HG03175 (cell line): ENCODE data around the gene PKD1L1.

Experiments used
- ATAC-seq: cut with Tn5 transposase; IDR thresholded peaks from one replicate; pipeline ENCODE4 v1.9.1; 2021; ENCODE audit warnings: mild to moderate bottlenecking, moderate library complexity; ENCODE audit not compliant: unreplicated experiment

PKD1L1 gene

DNA sequence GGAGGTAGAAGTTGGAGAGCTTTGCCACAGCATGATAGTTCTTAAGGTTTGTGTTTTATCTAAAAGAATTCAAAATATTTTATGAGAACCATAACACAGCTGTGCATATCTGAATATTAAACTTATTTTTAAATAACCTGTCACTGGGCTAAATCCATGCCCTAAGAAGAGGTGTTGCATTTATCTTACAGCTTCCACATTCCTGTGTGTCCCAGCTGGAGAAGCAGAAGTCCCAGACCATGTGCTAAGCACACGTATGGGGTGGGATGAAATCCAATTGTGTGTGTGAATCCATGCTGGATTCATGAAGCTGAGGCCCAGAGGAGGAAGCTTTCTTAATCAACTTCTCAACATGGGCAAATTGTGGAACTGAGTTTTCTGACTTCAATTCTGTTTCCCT is 121.5 kb downstream of the PKD1L1 start:
- ATAC-seq, result no peak

DNA sequence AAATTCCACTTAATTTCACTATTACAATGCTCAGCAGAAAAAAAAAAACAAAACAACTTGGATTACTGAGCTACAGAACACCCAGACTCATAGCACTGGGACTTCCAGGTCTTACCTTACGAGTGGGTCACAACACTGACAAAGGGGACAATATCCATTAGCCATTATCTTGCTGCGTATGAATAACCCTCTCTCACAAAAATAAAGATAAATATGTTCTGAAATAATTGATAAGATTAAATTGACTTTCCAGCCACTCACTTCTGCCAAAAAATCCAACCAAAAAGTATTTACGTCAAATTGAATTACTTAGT is 128.7 kb downstream of the PKD1L1 start:
- ATAC-seq, result no peak

DNA sequence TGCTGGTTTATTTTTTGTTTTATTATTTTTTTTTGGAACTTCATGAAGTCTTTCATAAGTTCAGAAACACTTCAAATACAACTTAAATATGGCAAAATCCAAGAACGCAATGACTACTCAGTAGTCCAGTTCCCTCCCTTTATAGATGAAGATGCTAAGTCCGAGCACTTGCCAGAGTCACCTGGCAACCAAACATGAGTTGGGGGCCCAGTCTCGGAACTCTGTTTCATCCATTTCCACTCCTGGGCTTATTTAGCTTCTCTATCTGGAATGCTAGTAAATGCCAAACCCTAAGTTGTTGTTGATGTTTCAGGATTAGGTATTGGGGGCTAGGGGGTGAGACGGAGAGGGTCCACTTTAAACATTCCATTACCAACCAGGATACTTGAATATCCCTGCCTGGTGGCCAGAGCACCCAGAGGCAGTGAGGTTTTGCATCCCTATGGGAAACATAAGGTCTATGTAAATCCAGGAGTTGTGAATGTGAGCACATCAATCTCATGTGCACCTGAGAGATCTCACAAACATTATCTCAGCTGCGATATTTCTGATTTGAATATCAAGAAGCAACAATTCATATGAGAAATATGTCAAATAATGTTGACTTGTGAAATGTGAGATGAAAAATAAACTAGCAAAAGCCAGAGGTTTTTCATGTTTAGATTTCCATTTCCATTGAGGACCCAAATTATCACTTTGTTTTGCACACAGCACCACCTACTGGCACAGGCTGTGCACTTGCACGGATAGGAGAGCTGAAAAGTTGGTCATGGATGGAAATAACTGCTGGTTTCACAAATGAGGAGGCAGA is 129.3 kb downstream of the PKD1L1 start:
- ATAC-seq, result no peak

DNA sequence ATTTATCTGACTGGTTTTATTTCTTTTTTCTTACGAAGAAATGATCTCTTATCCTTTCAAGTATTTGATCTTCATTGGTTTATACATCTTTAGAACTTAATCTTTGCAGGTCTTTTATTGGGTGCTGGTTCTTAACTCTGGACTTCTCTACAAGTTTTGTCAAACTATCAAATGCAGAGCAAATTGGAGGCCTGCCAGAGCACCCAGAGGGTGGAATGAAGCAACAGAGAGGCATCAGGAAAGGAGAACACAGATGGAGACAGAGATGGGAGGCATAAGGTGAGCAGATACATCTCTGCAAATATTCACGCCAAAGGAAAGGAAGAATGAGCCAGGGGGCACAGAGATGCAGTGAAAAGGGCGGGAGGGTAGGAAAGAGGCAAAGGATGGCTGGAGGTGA is 130.3 kb downstream of the PKD1L1 start:
- no peak for ATAC-seq

DNA sequence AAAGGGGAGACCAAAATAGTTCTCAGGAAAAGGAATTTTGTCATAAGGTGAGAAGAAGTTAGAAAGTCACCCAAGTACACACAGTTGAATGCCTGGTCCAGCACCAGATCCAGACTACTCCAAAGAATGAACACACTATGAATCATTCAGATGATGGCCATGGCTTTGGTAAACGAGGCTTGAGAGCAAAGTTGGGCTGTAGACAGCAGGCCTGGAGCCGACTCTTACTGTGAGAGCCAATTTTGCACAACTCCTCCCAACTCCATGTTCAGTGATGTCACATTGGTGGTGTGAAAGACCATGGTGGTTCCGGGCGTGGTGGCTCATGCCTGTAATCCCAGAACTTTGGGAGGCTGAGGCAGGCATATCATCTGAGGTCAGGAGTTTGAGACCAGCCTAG is 131.6 kb downstream of the PKD1L1 start:
- no peak for ATAC-seq

DNA sequence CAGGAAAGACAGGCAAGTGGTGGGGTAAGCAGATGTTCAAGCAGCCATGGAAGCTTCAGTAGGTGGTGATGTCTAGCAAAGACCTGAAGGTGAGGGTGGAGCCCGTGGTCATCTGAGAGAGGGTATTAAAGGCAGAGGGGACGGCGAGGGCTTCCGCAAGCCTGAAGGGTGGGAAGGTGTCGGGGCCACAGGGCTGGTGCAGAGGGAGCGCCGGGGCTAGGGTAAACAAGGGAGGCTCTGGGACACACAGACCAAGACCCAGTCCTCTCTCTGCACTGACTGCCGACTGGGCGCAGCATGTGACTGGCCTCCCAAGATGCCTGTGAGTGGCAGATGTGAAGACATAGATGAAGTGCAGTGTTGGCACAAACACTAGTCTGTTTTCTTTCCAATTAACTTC is 132.4 kb downstream of the PKD1L1 start:
- ATAC-seq, result no peak

DNA sequence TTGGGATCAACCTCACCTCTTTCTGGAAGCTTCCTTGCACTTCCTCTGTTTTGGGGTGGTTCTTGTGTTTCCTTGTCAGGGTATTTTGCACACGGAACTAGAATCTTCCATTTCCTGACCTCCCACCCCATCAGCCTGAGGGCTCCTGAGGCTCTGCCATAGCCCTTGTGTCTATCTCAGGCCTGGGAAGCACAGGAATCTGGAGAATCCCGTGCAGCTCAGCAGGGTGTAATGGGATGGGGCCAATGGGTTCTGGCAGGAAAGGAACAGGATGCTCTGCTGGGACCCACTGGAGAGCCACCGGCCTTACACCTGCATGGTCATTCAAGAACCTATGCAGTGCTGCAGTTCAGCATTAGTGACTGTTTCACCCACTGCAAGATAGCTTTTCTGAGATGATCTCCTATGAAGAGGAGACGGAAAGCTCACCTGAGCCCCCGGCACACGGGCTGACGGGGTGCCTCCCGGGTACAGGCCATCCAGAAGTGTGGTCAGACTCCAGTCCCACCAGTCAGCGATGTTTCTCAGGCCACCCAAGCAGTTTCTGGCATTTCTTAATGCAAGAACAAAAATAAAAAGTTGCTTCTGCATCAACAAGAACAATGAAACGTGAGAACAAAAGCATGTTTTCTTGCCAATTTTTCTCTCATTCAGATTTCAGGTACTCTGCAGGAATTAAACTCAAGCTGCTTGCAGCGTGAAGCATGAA is 133.2 kb downstream of the PKD1L1 start:
- no peak for ATAC-seq

DNA sequence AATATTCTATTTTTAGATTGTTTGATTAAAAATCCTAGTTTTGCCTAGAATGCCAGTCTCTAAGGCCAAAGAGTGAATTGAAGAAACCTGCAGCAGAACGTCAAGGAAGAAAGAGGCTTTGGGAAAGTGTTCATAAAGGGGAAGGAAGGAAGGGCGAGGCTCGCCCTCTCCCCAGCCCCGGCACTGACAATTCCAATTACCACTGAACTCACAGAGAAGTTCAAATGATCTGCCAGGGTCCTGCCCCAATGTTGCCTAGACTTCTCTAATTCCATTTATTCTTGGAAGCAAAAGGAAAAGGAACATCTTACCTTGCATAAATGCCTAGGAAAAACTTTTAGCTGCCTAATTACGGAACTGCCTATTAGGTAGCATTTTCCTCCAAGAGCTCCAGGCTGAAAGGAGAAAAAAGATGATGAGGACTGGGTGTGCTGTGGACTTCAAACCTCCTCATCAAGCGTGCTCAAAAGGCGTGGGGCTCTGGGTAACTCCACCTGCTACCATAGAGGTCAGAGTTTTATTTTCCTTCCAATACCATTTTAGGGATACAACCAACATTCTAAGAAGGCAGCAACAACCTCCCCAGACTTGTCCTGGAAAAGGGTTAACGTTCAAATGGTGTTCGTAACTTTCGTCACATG is 134.5 kb downstream of the PKD1L1 start:
- ATAC-seq, result no peak

DNA sequence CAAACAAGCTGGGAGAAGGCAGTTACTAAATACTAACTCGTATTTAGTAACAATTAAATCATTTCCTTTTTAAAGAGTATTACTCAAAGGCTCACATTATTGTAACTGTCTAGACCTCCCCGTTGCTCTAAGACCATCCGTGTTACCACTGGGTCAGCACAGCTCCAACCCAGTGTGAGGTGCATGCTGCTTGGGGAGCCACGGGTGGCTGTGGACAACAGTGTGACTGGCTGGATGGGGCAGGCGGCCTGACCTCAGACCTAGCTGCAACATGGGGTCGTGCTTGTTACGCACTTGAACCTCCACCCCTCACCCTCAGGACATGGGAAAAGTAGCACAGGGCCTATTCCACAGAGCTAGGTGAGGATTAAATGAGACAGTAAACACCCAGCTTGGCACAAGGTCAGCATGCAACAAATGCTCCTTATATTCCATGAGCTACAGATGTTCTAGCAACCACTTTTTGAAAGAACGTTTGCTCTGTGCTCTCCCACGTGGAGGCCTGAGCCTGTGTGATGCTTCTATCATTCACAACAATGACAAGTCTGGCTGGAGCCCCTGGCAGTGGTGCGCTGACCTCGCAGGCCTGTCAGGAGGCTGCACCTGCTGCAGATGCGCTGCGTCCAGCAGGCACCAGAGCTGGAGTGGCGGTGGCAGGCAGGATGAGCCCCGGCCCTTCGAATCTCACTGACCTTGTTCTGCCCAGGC is 135.7 kb downstream of the PKD1L1 start:
- ATAC-seq, result no peak

DNA sequence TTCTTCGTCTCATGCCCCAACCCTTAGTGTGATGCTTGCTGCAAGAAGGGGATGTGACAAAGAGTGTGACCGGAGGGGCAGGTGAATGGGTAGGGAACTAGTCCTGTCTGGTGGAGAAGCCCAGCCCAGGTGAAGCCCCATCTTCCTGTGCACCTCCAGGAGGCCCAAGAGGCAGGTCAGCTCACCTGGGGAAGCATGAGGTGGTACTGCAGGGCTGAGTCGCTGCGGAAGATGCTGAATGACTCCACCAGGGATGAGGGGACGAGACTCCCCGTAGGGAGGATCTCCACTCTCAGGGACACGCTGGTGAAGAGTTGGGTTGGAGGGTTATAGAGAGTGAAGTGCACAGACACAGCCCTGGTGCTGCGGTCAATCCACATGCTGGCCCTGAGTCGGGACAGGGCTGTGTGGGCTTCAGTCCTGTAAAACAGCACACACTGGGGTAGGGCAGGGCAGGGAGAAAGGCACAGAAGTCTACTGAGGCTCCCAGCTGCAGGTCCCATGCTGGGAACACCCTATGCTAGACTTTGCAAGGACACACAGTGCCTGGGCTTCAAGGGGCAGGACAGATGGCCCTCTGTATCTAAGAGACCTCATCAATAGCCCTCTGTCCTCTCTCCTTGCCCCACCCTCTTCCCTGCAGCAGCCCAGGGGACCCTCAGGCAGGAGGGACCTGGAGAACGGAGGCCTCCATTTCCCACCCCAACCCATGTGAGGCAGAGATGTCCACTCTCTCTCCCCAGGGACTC is 136.5 kb downstream of the PKD1L1 start:
- no peak for ATAC-seq

DNA sequence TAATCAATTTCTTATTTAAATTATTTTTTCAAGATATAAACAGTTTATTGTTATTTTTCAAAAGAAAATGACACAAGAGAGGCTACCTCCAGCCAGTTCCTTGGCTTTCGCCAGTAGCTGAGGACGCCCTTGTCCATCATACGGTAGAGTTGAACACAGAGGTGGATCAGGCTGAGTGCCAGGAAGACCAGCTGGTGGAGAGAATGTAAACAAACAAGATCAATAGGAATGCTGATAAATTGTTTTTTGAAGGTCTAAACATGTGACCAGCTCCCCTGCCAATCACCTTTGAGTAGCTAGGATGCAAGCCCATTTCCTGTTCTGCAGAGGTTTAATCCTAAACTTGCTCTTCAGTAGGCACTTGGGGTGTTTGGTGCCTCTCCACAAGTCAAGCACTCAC is 138.9 kb downstream of the PKD1L1 start:
- ATAC-seq, result no peak

DNA sequence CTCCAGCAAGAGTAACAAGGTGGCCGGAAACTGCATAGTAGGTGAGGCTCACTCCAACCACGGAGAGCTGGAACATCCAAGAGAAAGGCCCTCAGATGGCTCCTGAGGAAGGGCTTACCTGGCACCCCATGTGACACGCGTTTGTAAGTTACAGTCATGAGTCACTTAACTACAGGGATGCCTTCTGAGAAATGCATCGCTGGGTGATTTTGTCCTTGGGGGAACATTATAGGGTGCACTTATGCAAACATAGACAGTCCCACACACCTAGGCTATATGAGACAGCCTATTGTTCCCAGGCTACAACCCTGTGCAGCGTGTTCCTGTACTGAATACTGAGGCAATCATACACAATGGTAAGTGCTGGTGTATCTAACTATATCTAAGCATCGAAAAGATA is 139.9 kb downstream of the PKD1L1 start:
- ATAC-seq, result no peak

DNA sequence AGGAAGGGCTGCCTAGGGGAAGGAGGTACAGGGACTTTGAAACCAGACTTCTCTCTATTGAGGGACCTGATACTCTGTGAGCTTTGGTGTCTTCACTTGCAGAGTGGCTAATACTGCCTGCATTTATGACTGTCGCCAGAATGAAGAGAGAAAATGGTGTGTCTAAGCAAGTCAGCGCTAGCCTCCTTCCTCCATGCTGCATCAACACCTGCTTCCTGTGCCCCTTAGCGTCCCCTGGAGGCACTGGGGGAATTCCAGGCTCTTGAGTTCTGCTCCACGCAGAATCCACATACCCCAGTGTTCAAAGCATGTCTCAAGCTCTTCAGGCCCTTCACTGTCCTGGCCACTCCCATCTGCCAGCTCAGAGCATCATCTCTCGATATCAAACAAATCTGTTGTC is 140.5 kb downstream of the PKD1L1 start:
- no peak for ATAC-seq

DNA sequence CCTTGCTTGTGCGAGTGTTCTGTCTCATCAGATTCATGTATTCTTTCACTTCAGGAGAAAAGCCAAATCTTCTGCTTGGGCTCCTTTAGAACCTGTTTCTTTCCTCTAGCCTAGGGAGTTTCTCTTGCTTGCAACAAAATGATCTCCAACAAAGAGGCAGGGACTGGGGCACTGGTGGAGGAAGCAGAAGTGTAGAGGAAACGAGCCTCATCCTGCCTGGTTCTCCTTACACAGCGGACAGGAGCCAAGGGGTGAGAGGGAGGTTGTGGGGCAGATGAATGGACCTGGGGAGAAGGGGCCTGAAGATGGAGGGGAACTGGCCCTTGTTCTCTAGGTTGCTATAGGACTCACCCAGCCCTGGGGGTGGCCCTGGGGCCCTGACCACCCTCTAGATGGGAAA is 141.1 kb downstream of the PKD1L1 start:
- ATAC-seq, result no peak

DNA sequence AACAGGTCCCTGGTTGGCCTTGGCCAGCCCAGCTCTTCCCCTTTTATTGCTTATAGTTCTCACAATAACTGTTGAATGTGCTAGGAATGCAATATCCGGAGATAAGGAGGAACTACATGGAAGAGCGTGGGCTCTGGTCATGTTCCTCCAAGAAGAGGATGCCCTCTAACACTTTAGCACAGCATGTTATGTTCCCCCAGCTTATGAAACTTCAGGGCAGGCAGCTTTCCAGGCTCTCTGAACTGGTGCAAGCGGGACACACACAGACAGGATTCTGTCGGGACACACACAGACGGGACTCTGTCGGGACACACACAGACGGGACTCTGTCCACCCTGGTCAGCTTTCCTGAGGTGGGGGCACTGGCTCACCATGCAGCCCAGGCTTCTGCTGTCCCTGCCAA is 141.6 kb downstream of the PKD1L1 start:
- ATAC-seq, result no peak

DNA sequence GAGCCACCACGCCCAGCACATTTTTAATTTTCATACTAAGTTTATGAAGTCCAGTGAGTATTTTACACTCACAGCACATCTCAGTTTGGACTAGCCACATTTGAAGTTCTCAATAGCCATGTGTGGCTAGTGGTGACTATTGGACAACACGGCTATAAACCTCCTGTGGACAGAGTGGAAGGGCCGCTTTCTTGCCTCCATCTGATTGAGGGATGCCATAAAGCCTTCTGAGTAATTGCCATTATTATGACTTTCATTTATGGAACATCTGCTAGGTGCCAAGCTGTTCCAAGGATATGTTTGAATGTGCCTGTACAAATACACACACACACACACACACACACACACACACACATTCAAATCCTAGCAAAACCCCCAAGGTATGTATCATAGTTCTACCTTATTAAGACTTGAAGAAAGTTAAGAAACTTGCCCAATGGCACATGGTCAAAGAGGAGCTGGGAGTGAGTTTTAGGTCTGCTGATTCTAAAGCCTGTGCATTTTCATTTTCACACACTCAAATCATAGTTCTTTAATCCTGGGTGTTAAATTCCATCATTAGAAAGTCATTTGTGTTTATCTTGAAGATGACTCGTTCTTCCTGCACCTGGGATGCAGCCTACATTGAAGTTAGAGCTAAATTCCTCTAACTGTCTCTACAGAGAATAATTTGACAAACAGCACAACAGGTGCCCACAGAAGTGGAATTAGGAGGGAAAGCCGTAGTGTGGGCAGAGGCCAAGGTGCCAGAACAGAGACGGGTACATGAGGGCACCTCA is 143.3 kb downstream of the PKD1L1 start:
- ATAC-seq, result no peak

DNA sequence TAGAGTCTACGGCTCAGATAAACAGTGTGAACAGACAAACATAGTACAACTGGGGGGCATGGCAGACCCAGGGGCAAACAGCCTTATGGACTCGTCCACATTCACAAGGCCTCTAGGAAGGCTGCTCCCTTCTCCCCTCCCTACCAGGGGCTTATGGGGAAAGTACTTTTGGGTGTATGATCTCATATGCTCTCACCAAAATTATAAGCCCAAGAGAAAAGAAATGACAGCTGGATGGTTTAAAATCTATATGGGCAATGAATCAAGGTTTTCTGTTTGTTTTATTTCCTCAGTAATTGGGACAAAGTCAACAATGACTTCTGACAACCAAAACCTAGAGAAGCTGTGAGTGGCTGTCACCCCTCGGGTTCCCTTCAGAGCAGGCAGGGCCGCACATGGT is 144.4 kb downstream of the PKD1L1 start:
- ATAC-seq, result no peak

DNA sequence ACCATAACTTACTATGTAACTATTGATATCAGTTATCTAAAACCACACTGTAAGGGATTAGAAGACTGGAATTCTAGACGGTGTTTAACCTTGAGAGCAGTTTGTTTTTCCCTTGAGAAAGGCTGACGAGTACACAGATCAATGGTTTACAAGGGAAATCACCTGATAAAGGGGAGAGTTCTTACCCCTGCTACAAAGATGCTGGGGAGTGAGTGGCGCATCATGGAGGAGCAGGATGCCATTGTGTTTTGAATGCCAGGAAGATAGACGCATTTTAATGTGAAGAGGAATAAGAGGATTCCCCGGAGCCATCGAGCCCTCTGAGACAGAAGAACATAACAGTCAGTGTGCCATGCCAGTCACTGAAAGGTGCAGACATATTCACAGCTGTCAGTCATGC is 145.2 kb downstream of the PKD1L1 start:
- ATAC-seq, result no peak

DNA sequence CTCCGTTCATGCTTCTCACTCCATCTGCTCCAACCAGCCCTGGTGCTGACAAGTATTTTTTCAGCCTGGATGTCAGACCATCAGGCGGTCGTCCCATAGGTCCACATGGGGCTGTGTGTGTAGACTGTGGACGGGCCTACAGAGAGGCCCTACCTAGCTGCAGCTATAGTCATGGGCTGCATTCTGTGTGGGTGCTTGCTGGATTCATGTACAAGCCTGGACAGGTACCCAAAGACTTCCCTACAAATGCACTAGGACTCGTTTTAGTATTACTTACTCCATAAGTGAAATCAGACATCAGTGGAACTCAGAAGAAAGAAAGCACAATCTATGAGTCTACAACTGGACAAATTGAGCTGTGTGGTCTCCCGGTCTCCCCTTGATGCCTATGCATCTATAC is 146.8 kb downstream of the PKD1L1 start:
- no peak for ATAC-seq

DNA sequence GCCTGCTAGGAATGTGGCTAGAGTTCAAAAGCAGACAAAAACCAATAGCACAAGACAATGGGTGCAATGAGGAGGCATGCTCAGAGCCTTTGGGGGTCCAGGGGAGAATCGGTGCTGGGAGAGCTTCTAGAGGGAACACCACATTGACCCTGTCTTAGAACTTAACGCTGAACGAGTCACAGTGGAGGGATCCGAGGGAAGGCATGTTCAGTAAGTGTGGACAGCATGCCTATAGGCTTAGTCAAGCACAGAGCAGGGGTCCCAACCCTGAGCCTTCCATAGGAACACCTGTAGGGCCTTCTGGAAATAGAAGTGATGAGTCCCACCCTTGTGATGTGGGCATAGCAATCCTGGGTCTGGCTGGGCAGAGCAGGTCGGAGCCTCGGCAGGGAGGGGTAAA is 148.7 kb downstream of the PKD1L1 start:
- no peak for ATAC-seq
